HG02943 (cell line): Measurements from ENCODE around the gene FAXDC2.

ENCODE experiments used
- ATAC-seq: cut with Tn5 transposase; IDR thresholded peaks from one replicate; pipeline ENCODE4 v1.9.1; 2021; ENCODE audit warnings: mild to moderate bottlenecking, low read depth, moderate library complexity; ENCODE audit not compliant: unreplicated experiment

FAXDC2 gene

DNA sequence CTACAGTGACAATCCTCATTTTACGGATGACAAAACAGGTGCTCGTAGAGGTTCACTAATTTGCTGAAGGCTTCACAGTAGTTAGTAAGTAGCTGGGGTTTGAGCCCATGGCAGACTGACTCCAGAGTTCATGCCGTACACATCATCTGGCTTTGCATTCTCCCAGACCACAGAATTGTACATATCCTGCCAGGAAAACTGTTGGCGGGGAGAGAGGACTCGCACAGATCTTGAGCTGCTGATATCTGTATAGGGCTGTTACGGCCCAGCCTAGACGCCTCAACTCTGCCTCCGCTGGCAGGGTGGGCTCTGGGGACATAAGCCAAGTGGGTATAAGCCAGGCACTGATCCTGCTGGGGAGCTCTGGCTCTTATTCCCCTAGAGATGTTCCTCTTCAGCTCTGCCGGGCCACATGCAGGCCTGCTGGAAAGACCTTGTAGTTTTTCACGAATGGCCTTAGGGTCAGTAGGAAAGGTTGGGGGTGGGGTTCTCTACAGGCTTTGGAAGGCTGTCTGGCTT, 79.0 kb downstream of the FAXDC2 start:
- no peak for ATAC-seq

GRCh38 chr5:154770111-154770510, 80.3 kb downstream of the FAXDC2 start:
- no peak for ATAC-seq
